HepG2 (cell line): ENCODE data around the gene NUDT1. TPM values are rescaled to one million over a fixed set of nuclear protein-coding genes. Genes with fewer than 3 reads are reported as not detected.

Source experiments
- FOSL2 ChIP-seq: sonication (generic); formaldehyde crosslinking; IDR thresholded peaks from 2 replicates; pipeline ENCODE4 v1.4.0; 2020; ENCODE audit warnings: missing genetic modification reagents
- STAG1 ChIP-seq: sonication (generic); formaldehyde crosslinking; IDR thresholded peaks from 2 replicates; pipeline ENCODE4 v1.4.0; 2020; ENCODE audit warnings: missing genetic modification reagents
- XRCC5 ChIP-seq: fragments of 200-400 bp; formaldehyde crosslinking; optimal IDR thresholded peaks from 2 replicates; pipeline ENCODE3; 2017; ENCODE audit warnings: mild to moderate bottlenecking, low read length
- ZBTB38 ChIP-seq: sonication (generic); formaldehyde crosslinking; IDR thresholded peaks from 2 replicates; pipeline ENCODE4 v1.5.1; 2020; ENCODE audit warnings: mild to moderate bottlenecking, missing genetic modification reagents
- ZNF17 ChIP-seq: sonication (generic); formaldehyde crosslinking; IDR thresholded peaks from 2 replicates; pipeline ENCODE4 v1.5.0; 2020; ENCODE audit warnings: mild to moderate bottlenecking, missing genetic modification reagents
- ZNF788 ChIP-seq: sonication (generic); formaldehyde crosslinking; IDR thresholded peaks from 2 replicates; pipeline ENCODE4 v1.5.0; 2020; ENCODE audit warnings: mild to moderate bottlenecking, missing genetic modification reagents, borderline replicate concordance
- ZSCAN12 ChIP-seq: sonication (generic); formaldehyde crosslinking; IDR thresholded peaks from 2 replicates; pipeline ENCODE4 v1.9.0; 2021; ENCODE audit warnings: mild to moderate bottlenecking, missing genetic modification reagents
- polyA plus RNA-seq, 8 experiments: library from polyadenylated mRNA; depleted of rRNA in 3 of 8; stranded (reverse) in 7 of 8; unstranded in 1 of 8; fragments of >200 nt; fragmentation: Illumina TruSeq in 4 of 8; extraction: Trizol in 4 of 8; gene quantifications; 2 replicates each; pipeline versions ENCODE4 v1.2.1 to v1.2.3, GENCODE V29; 2011 to 2016; ENCODE audit warnings: low read depth in 4 of 8, missing spikeins in 1 of 8, mixed read lengths in 1 of 8; ENCODE audit not compliant: insufficient read depth in 1 of 8
- total RNA-seq, 5 experiments: library from RNA; depleted of rRNA; stranded (reverse); fragments of >200 nt; fragmentation: Illumina TruSeq; extraction: Trizol; gene quantifications; 2 replicates each; pipeline ENCODE4 v1.2.3, GENCODE V29; 2016; ENCODE audit warnings: low read depth in 1 of 5
- TF ChIP-seq, protein P1 (sequence below): sonication (generic); formaldehyde crosslinking; IDR thresholded peaks from 2 replicates; pipeline ENCODE4 v1.4.0; 2020; ENCODE audit warnings: missing genetic modification reagents, borderline replicate concordance
- TF ChIP-seq, protein P2 (sequence below): sonication (generic); formaldehyde crosslinking; IDR thresholded peaks from 2 replicates; pipeline ENCODE4 v1.4.0; 2020; ENCODE audit warnings: missing genetic modification reagents
- TF ChIP-seq, protein P3 (sequence below): sonication (generic); formaldehyde crosslinking; IDR thresholded peaks from 2 replicates; pipeline ENCODE4 v1.5.1; 2020; ENCODE audit warnings: mild to moderate bottlenecking, missing genetic modification reagents, moderate library complexity
- TF ChIP-seq, protein P4 (sequence below): sonication (generic); formaldehyde crosslinking; IDR thresholded peaks from 2 replicates; pipeline ENCODE4 v1.4.0; 2020; ENCODE audit warnings: missing genetic modification reagents

NUDT1 gene
- total and polyA plus RNA-seq, 2 of the 13 experiments (the other 11 are each of a cell fraction or from before 2014, with no cell fraction given): 9.1 to 26.8 TPM

DNA sequence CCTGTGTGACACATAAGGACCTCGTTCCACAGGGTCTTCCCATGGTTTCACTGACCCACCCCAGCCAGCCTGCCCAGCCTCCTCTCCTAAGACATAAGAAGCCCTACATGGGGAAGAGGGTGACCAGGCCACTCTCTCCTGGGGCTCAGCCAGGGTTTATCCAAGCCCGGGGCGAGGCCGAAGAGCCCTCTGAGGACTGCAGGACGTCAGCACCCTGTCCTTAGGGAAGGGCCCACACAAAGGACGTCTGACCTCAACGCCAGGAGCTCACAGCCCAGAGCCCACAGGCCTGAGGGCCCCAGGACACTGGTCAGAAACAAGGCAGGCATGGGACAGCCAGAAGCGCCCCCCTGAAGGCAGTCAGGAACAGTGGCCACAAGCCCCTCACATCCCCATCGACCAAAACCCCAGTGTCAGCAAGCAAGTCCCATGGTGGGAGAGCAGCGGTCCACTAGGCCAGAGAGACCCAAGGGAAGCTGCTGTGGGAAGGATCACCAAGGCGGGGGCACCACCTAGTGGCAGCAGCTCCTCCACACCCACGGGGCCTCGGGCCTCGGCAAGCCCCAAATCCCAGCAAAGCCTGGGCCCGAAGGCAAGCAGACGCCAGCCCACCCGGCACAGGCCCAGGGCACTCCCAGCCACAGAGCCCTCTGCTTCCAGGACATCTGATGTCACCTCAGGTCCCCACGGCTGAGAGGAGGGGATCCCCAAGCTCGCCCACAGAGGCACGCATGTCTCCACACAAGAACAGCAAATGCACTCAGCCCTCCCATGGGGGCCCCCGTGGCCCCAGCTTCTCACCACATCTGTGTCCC is 32.7 kb upstream of the NUDT1 start (continued):
- TF ChIP-seq, protein P1, sequence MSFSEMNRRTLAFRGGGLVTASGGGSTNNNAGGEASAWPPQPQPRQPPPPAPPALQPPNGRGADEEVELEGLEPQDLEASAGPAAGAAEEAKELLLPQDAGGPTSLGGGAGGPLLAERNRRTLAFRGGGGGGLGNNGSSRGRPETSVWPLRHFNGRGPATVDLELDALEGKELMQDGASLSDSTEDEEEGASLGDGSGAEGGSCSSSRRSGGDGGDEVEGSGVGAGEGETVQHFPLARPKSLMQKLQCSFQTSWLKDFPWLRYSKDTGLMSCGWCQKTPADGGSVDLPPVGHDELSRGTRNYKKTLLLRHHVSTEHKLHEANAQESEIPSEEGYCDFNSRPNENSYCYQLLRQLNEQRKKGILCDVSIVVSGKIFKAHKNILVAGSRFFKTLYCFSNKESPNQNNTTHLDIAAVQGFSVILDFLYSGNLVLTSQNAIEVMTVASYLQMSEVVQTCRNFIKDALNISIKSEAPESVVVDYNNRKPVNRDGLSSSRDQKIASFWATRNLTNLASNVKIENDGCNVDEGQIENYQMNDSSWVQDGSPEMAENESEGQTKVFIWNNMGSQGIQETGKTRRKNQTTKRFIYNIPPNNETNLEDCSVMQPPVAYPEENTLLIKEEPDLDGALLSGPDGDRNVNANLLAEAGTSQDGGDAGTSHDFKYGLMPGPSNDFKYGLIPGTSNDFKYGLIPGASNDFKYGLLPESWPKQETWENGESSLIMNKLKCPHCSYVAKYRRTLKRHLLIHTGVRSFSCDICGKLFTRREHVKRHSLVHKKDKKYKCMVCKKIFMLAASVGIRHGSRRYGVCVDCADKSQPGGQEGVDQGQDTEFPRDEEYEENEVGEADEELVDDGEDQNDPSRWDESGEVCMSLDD (CRISPR knock-in tag): no peak
- no peak for TF ChIP-seq ZNF17
- no peak for TF ChIP-seq ZNF788 (CRISPR knock-in tag)
- TF ChIP-seq XRCC5: peak; percentile 27
- peak; percentile 33; the same call in 1 of the 2 replicates for TF ChIP-seq ZBTB38 (CRISPR knock-in tag)
- no peak for TF ChIP-seq FOSL2
- TF ChIP-seq, protein P2, sequence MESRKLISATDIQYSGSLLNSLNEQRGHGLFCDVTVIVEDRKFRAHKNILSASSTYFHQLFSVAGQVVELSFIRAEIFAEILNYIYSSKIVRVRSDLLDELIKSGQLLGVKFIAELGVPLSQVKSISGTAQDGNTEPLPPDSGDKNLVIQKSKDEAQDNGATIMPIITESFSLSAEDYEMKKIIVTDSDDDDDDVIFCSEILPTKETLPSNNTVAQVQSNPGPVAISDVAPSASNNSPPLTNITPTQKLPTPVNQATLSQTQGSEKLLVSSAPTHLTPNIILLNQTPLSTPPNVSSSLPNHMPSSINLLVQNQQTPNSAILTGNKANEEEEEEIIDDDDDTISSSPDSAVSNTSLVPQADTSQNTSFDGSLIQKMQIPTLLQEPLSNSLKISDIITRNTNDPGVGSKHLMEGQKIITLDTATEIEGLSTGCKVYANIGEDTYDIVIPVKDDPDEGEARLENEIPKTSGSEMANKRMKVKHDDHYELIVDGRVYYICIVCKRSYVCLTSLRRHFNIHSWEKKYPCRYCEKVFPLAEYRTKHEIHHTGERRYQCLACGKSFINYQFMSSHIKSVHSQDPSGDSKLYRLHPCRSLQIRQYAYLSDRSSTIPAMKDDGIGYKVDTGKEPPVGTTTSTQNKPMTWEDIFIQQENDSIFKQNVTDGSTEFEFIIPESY: peak; percentile 70; the same call in 1 of the 2 replicates
- TF ChIP-seq, protein P3, sequence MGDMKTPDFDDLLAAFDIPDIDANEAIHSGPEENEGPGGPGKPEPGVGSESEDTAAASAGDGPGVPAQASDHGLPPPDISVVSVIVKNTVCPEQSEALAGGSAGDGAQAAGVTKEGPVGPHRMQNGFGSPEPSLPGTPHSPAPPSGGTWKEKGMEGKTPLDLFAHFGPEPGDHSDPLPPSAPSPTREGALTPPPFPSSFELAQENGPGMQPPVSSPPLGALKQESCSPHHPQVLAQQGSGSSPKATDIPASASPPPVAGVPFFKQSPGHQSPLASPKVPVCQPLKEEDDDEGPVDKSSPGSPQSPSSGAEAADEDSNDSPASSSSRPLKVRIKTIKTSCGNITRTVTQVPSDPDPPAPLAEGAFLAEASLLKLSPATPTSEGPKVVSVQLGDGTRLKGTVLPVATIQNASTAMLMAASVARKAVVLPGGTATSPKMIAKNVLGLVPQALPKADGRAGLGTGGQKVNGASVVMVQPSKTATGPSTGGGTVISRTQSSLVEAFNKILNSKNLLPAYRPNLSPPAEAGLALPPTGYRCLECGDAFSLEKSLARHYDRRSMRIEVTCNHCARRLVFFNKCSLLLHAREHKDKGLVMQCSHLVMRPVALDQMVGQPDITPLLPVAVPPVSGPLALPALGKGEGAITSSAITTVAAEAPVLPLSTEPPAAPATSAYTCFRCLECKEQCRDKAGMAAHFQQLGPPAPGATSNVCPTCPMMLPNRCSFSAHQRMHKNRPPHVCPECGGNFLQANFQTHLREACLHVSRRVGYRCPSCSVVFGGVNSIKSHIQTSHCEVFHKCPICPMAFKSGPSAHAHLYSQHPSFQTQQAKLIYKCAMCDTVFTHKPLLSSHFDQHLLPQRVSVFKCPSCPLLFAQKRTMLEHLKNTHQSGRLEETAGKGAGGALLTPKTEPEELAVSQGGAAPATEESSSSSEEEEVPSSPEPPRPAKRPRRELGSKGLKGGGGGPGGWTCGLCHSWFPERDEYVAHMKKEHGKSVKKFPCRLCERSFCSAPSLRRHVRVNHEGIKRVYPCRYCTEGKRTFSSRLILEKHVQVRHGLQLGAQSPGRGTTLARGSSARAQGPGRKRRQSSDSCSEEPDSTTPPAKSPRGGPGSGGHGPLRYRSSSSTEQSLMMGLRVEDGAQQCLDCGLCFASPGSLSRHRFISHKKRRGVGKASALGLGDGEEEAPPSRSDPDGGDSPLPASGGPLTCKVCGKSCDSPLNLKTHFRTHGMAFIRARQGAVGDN (CRISPR knock-in tag): peak; percentile 46; the same call in 1 of the 2 replicates
- TF ChIP-seq, protein P4, sequence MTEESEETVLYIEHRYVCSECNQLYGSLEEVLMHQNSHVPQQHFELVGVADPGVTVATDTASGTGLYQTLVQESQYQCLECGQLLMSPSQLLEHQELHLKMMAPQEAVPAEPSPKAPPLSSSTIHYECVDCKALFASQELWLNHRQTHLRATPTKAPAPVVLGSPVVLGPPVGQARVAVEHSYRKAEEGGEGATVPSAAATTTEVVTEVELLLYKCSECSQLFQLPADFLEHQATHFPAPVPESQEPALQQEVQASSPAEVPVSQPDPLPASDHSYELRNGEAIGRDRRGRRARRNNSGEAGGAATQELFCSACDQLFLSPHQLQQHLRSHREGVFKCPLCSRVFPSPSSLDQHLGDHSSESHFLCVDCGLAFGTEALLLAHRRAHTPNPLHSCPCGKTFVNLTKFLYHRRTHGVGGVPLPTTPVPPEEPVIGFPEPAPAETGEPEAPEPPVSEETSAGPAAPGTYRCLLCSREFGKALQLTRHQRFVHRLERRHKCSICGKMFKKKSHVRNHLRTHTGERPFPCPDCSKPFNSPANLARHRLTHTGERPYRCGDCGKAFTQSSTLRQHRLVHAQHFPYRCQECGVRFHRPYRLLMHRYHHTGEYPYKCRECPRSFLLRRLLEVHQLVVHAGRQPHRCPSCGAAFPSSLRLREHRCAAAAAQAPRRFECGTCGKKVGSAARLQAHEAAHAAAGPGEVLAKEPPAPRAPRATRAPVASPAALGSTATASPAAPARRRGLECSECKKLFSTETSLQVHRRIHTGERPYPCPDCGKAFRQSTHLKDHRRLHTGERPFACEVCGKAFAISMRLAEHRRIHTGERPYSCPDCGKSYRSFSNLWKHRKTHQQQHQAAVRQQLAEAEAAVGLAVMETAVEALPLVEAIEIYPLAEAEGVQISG (CRISPR knock-in tag): peak; percentile 26; the same call in 1 of the 2 replicates
- TF ChIP-seq ZSCAN12 (CRISPR knock-in tag): no peak
- peak; percentile 96 for TF ChIP-seq STAG1 (CRISPR knock-in tag)
